Inferior parietal cortex (tissue), 1 donor: Measurements from ENCODE around the gene SOX5.

Experiments used
- DNase-seq: peaks from one replicate; pipeline ENCODE4 v3.0.0-alpha.2; 2016; ENCODE audit errors: extremely low spot score

SOX5 gene

DNA sequence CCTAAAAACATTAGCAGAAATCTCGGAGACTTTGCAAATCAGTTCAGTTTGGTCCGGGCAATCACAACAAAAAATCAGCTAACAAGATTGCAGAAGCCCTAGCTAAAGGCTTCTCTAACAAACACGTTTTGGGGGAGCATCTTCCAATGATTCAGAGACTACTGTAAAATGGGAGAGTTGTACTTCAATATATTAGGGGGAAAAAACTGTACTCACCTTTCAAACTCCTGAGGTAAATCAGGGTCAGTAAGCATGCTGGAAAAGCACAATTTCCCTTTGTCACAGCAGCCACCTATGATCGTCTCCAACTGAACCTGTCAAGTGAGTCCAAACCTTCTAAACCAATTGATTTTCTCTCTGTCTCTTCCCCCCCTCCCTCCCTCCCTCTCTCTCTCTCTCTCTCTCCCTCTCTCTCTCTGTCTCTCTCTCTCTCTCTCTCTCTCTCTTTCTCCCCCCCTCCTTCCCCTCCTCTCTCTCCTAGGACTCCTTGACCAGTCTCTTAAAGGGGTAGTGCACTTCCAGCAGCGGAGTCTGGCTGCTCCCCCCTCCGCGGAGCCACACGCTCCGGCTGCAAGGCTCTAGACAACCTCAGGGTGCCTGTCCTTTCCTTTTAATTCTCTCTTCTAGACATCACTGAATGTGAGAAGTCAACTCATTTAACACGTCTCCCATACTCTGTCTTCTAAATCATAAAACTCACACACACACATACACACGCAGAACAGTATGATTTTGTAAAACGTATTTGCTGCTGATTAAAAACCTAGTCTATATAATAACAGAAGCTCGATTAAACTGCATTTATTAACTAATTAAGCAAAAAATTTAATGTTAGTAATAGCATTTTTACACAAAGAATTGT is at the start of gene SOX5:
Gene SOX5 (minus strand): TSS at position 323 of the 862 bp plus-strand sequence. CDS start 69 bp downstream, at position 254.
- DNase-seq = no peak

DNA sequence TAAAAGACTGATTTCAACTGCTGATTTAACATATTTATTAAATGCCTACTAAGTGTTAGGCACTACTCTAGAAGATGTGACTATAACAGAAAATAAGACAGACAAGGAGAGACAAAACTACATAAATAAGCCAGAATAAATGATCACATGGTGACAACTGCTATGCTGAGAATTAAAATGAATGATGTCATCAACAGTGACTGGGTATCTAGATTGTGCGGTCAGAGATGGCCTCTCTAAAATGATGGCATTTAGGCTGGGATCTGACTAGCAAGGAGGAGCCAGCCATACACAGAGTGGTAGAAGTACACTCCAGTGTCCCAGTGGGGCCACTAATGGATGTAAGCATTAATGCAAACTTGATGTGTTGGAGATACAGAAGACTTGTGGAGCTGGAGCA is 37.6 kb upstream of the SOX5 start:
- no peak for DNase-seq

DNA sequence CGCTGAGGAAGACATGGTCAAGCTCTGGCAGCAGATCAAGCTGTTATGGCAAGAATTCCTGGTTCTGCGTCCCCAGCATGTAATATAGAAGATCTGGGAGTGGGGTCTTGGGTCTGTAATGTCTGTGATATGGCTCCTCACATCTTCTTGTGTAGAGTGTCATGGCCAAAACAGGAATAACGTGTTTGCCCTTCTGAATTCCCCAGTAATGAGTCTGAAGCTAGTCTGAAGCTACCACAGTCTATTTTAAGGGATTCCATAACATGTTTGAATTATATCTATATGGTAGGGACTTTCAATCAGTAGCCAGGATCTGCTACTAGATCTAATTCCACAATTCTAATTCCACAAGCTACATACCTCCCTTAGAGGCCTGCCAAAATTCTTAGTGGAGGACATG is 31.4 kb upstream of the SOX5 start:
- no peak for DNase-seq

DNA sequence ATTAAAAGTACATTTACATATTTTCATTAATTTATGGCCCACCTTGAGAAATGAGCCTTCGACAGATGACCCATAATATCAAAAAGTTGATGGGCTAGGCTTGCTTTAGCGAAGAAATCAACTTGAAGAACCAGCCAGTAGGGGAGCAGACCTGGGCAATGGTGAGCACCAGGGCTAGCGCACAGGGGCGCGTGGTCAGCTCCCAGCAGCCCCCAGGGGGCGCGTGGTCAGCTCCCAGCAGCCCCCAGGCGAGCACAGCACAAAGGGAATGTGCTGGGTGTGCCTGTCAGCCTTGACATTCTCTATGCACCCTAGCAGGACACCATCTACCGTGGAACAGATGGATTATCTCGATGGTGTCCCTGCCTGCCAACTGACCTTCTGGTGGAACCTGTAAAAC is 15.3 kb upstream of the SOX5 start:
- no peak for DNase-seq

DNA sequence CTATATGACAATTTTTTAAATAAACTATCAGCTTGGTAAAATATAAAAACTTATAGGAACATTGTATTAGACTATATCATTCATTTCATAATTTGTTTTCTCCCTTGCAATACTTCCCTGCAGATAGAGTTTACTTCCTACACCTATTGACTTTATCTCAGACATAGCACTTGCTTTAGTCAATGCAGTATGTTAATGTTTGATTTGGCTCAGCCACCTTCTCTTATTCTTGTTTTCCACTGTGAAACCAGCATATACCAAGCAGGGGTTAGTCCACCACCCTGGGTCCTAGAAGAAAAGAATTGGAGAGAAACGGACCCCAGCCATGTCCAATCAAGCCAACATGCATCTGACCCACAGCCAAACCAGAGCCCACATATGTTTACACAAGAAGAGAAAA is 10.4 kb upstream of the SOX5 start:
- no peak for DNase-seq

DNA sequence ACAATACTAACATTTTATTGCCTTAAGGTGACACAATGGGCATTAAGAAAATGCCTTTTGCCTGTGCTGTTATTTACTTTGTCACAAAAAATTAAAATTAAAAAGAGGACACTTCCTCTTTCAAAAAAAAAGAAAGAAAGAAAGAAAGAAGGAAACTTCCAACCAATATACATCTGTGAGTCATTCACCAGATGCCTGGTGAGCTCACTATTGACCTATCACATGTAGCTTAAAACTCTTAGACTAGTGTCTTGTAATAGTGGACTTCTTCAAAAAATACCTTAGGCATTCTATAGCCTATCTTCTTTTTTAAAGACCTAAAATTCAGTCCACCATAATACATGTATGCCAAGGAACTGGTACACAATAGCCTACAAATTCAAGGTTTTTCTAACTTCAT is 4.9 kb upstream of the SOX5 start:
- no peak for DNase-seq

DNA sequence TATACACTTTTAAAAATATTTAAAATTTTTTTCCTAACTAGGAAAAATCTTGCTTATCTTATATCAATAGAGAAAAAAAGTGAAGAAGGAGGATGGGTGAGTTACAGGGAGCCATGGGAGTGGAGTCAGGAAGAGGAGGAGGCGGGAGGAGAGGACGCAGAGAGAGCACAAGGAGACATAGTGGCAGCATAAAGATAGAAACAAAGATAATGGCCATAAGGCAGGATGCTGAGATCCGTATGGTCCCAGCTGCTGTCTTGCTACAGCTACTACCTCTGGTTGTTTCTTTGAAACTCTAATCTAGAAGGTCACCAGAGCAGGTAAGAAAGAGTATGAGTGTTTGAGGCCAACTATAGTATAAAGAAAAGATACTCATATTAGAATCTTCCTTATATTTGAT is 2.6 kb upstream of the SOX5 start:
- no peak for DNase-seq

DNA sequence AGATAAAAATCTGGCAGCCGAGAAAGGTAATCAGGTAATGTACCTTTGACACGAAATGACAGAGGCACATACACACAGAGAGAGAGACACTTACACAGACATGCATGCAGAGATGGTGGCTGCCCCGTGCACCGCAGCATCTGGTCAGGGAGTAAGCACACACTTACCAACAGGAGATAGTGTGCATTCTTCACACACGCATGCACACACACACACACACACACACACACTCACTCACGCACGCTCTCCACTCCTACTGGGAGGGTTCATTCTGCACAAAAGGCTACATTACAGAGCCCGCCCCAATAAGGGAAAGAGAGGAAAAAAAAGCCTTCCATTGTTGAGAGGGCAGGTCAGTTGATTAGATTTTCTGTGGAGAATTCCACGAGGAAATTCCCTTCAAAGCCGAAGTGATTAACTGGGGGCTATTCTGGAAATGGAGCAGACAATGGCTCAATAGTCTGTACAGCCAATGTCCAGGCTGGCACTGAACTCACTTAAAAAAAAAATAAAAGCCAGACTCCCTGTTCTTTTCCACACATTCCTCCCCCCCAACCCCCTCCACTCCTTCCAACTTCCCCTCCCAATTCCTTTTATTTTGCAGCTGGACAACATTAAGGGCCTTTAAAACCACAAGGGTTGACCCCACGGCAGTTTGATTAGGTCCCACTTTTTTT is 1.4 kb upstream of the SOX5 start:
- DNase-seq = no peak

DNA sequence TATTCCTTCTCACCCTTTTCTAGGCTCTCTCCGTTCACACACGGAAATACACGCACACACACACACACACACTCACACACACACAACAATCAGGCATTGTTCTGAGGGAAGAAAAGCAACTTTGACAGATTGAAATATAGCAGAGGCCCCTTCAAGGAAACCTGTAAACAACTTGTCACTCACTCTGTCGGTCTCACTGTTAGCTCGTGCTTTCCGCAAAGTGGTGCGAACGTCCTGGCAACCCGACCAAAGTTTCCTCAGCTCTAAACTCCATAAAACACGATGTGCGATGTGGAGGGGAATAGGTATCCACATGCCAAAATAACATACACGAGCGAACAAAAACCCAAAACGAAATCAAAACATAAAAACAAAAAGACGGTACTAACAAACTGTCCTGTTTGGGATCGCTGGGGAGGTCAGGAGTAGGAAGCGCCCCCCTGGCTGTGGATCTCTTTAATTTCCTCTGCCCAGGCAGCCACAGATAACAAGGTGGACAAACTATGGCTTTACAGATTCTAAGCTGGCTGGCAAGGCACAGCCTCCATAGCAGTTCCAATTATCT is 822 bp upstream of the SOX5 start:
- DNase-seq = no peak

DNA sequence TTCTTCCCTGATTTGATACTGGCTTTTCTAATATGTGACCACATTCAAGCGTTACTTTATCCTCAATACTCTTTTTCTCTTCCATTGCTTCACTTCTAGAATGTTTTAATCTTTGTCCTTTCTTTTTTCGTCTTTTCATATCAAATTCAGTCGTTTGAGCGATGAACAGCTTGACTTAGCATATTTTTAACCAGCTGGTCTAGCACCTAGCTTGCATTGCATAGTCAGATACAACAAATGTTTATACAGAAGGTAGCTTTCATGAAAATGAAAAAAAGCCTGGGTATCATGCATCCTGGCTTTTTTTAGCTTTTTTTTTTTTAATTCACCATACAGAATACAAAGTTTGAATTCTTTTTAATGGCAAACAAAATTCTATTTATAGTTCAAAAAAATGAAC is 1.2 kb downstream of the SOX5 start:
- DNase-seq = no peak

DNA sequence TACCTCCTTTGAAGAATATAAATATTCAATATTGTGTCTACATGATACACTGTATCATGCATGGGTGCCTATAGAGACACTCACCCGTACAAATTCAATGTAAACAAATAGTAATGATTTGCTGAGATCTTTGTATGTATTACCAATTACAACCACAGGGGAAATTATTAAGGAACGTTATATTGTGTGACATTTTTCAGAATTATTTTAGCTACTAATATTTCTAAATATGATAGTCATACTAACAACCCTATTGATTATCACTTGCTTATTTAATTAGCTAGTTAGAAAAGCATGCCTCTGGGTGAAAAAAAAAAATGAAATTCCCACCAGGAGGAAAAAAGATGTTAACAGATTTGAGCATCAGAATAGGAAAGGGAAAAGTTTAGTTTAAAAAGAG is 2.1 kb downstream of the SOX5 start:
- no peak for DNase-seq

DNA sequence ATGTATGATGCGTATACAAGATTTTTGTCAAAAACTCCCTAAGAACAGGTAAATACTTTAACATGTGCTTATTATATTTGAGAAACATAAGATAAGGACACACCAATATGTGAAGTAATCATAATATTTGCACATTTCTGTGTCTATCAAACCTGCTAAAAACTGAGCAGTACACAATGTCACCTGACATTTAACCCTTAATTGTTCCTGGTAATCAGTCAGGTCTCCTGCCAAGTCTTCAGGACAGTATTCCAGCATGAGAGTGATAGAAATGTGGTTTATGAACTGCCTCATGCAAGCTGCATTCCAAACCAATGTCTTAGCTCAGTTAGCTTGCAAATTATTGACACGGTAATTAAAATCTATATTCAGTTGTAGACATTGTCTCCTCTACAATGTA is 4.2 kb downstream of the SOX5 start:
- no peak for DNase-seq

DNA sequence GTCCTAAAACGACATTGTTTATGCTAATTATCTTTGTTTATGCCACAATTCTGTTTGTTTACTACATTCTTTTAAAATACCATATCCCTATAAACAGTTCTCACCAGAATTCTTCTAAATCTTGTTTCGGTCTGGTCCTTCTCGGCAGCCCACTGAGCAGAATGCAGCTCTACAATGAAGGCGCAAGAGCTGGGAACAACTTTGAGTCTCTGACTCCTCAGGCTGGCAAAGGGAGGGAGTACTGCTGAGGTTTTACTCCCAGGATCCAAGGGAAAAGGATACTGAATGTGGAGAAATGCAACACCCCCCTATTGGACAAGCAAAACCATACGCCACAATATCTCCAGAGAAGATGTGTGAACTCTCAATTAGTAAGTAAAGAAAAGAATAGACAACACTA is 5.4 kb downstream of the SOX5 start:
- peak; percentile 42 for DNase-seq

DNA sequence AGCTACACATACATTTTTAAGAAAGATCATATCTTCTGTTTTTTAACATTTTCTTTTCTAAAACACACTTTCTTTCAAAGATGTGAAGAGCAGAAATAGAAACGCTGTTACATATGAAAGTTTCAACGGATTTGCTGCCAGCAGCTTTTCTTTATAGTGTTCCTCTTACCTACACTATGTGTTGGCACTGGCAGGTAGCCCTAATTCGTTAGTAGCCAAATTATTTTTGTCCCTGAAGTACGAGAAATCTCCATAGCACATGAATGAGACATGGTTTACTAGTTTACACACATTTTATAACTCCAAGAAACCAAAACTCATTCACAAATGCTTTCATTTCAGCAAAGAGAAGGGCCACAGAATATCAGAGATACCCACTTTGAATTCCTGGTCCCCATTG is 6.6 kb downstream of the SOX5 start:
- DNase-seq = peak; percentile 36

DNA sequence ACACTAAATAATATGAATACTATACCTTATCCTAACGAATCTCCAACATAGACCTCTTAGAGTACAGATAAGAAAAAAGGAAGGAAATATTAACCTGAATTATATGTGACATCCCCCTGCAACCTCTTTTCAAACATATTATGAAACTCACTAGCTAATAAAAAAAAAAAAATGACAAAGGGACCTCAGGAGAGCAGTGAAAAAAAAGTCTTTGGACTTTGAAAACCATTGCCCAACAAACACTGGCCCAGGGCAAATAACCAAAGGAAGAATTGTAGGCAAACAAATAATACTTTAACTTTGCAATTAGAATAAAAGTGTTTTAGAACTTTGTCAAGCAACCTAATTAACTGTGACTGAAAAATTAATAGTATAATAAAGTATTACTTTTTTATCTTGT is 7.7 kb downstream of the SOX5 start:
- DNase-seq = no peak

DNA sequence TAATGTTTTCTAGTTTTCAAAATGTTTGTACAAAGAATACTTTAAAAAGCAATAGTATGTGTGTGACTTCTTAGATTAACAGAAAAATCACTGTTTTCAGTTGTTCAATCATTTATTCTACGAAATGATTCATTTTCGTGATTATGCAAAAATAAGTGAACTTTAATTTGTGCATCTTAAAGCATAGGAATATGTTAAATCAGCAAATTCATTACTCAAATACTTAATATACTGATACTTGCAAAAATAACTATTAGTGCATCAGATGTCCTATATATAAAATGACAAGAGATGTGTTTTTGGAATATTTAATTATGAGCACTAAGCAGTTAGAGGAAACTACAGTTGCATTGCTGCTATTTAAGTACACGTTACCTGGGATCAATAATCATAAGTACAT is 11.0 kb downstream of the SOX5 start:
- no peak for DNase-seq

DNA sequence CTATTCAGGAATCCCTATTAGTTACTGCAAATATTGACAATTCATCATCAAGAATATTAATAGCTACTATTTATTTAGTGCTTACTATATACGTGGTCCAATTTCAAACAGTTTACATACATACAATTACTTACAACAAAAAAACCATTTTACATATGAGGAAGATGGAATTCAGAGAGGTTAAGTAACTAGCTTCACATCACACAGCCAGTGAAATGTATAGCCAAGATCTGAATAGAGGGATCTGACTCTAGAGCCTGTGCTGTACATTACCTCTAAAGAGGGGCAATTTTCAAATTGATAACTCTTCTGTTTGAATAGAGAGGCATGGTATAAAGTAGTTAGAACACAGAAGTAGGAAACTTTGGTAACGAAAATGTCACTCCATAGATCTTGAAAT is 18.3 kb downstream of the SOX5 start:
- no peak for DNase-seq

DNA sequence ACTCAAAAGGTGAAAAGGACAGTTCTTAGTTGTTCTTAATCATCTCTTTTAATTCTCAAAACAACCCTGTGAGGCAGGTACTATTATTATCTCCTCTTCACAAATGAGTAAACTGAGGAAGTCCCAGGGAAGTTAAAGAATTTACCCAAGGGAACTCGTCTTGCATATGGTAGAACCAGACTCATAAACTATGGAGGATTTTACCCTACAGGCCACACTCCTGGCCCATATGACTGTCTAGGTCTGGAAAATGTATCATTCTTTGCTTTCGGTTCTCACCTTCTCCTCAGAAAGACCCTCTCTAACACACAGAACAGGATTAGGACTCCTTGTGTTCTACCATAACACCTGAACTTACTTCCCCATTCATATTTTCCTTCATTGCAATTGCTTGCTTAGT is 18.9 kb downstream of the SOX5 start:
- no peak for DNase-seq

DNA sequence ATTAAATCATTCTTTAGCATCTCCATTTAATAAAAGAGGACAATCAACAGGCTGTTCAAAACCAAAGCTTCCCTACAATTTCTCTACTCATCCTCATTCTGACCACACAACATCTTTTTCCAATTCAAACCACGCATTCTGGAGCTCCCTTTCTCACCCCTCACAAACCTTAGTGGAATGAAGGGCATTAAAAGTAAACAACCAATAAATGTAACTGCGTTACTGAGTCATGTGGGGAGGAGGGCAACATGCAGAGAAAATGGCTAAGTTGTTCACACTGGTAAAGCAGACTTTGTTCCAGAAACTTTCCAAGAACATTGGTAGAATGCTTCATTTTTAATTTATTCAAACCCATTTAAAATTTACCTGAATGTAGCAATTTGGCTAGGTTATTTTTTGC is 19.6 kb downstream of the SOX5 start:
- DNase-seq = no peak

DNA sequence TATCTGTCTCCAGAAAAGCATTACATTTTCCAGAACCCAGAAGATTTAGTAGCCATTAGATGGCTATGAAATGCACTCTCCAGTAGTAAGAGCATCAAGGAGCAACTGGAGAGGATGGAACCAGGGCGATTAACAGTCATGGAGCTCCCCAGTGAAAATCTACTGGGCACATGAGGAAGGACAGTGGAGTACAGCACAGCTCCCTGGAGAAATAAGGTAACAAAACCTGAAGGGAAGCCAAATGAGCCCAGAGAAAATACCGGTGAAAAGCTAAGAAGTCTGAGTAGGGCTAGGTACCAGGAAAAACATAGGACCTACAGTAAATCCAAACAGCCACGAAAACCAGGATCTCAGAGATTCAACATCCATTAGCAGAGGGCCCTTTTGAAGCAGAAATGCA is 21.6 kb downstream of the SOX5 start:
- DNase-seq = no peak

DNA sequence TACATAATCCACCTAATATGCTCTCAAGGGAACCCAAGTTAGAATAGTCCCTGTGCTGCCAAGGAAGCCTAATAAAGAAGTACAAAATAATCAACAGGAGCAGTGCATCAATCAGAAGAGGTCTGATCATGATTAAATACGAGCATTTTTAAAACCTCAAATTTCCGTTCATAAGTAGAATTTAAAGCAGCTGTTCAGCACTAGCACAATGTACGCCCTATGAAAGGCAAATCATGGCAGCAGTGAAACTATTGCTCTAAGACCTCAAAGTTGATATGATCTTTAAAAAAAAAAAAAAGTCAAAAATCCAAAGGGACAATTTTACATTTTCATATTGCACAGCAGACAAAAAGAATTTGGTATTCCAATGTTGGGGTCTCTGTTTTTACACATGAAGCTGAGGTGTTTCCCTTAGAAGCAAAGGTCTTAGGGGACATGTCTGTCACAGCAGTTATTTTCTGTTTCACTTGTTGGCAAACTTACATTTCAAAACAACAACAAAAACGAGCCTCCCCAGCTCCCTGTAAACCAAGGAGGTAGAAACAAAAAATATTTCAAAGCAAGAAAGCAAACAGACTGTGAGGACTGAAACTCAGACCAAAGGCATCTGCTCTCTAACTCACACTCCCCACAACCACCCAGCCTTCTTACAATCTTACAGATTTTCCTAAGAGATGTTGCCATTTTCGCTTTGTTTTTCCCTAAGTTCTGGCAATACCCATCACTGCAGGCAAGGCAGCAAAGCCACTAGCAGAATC is 28.2 kb downstream of the SOX5 start:
- no peak for DNase-seq

DNA sequence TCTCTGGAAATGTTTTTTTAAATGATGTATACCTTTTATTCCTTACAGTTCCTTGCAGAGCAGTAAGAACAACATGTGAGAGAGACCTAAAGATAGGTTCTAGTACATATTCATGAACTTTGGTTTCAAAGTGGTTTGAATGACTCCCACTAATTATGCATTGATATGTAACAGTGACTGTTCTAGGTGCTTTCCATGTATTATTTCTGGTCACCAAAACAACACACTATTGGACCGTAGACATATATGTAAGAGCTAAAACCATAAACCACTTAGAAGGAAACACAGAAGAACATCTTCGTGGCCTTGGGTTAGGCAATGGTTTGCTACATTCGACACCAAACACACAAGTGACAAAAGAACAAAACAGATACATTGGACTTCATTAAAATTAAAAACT is 37.9 kb downstream of the SOX5 start:
- DNase-seq = no peak
